HFFc6 (cell line): ENCODE results near the gene KIF7. TPM values are rescaled to one million over a fixed set of nuclear protein-coding genes. Genes with fewer than 3 reads are reported as not detected.

Experiments
- DNase-seq: peaks from one replicate; pipeline ENCODE4 v3.0.0-alpha.2; 2018
- H3K27ac Mint-ChIP-seq: 2 replicates; pipeline ENCODE4 v1.8.0; 2020; ENCODE audit warnings: mild to moderate bottlenecking, mixed read lengths
- H3K27me3 Mint-ChIP-seq: 2 replicates; pipeline ENCODE4 v1.8.0; 2021; ENCODE audit warnings: mild to moderate bottlenecking, moderate library complexity, mixed read lengths; ENCODE audit not compliant: insufficient read depth
- H3K36me3 Mint-ChIP-seq: 2 replicates; pipeline ENCODE4 v1.8.0; 2021; ENCODE audit warnings: low read depth, mixed read lengths
- H3K4me1 Mint-ChIP-seq: 2 replicates; pipeline ENCODE4 v1.8.0; 2020; ENCODE audit warnings: low read depth, mixed read lengths
- H3K4me3 Mint-ChIP-seq: 2 replicates; pipeline ENCODE4 v1.8.0; 2020; ENCODE audit warnings: mild to moderate bottlenecking, moderate library complexity, mixed read lengths
- H3K9me3 Mint-ChIP-seq: 2 replicates; pipeline ENCODE4 v1.8.0; 2020; ENCODE audit warnings: mild to moderate bottlenecking, mixed read lengths
- CTCF ChIP-seq: fragments of 200-600 bp; sonication (generic); IDR thresholded peaks from 2 replicates; pipeline ENCODE4 v1.5.0; 2021; ENCODE audit warnings: antibody characterized with exemption, mild to moderate bottlenecking
- total RNA-seq, 6 experiments: library from RNA; stranded (reverse); fragmentation: NEBNext Ultra II Directional; extraction: Animal tissue kit (Norgen Biotek cat#: 25700); gene quantifications; 2 replicates in 1 of 6; 3 replicates in 5 of 6; pipeline ENCODE4 v1.2.3, GENCODE V29; 2021

KIF7 gene
- total RNA-seq, 6 experiments from 2014 or later = 21.9 to 27.3 (median 24.5) TPM

- no peaks in the 10 kb centered on the region for H3K9me3 Mint-ChIP-seq
- peaks cover 24% of the 10 kb centered on the region for H3K36me3 Mint-ChIP-seq
Measured at GRCh38 chr15:89646416-89647141, 8.7 kb downstream of the KIF7 start.

GRCh38 chr15:89645680-89646079, 9.6 kb downstream of the KIF7 start:
- TF ChIP-seq CTCF = no peak
- Mint-ChIP-seq H3K4me1 (no peaks in the 10 kb centered on the region), H3K27ac (no peak overlapping the region), H3K27me3 (peaks cover 3% of the 10 kb centered on the region), H3K4me3 (no peak overlapping the region), H3K36me3 (peaks cover 33% of the 10 kb centered on the region), H3K9me3 (no peaks in the 10 kb centered on the region)
- no peak for DNase-seq

More at GRCh38 chr15:89646416-89647141, 8.7 kb downstream of the KIF7 start:
- no peak for DNase-seq
- TF ChIP-seq CTCF = no peak
- H3K27me3 Mint-ChIP-seq = peaks cover 3% of the 10 kb centered on the region
- no peaks in the 10 kb centered on the region for H3K4me1 Mint-ChIP-seq
- H3K4me3 Mint-ChIP-seq = no peak overlapping the region
- no peak overlapping the region for H3K27ac Mint-ChIP-seq

GRCh38 chr15:89642106-89642505, 13.2 kb downstream of the KIF7 start:
- H3K9me3 Mint-ChIP-seq = no peaks in the 10 kb centered on the region
- peaks cover 41% of the 10 kb centered on the region for H3K36me3 Mint-ChIP-seq
- TF ChIP-seq CTCF = no peak
- no peak overlapping the region for H3K4me3 Mint-ChIP-seq
- no peak for DNase-seq
- peaks cover 2% of the 10 kb centered on the region for H3K27me3 Mint-ChIP-seq
- no peak overlapping the region for H3K27ac Mint-ChIP-seq
- no peaks in the 10 kb centered on the region for H3K4me1 Mint-ChIP-seq

- H3K36me3 Mint-ChIP-seq = peaks cover 38% of the 10 kb centered on the region
- H3K9me3 Mint-ChIP-seq = no peaks in the 10 kb centered on the region
- H3K4me1 Mint-ChIP-seq = no peaks in the 10 kb centered on the region
- no peak for TF ChIP-seq CTCF
- H3K4me3 Mint-ChIP-seq = no peak overlapping the region
- no peak for DNase-seq
- no peaks in the 10 kb centered on the region; the same call in 1 of the 2 replicates for H3K27me3 Mint-ChIP-seq
- H3K27ac Mint-ChIP-seq = no peak overlapping the region
Measured at GRCh38 chr15:89641053-89641452, 14.2 kb downstream of the KIF7 start.

- H3K9me3 Mint-ChIP-seq = peaks cover 2% of the 10 kb centered on the region; the same call in 1 of the 2 replicates
- H3K27ac Mint-ChIP-seq = no peak overlapping the region
- DNase-seq = no peak
- H3K4me3 Mint-ChIP-seq = no peak overlapping the region
- no peak for TF ChIP-seq CTCF
- H3K36me3 Mint-ChIP-seq = peaks cover 42% of the 10 kb centered on the region
- H3K27me3 Mint-ChIP-seq = no peaks in the 10 kb centered on the region; the same call in 1 of the 2 replicates
- no peaks in the 10 kb centered on the region for H3K4me1 Mint-ChIP-seq
Measured at GRCh38 chr15:89640245-89640644, 15.0 kb downstream of the KIF7 start.
